Measurements from ENCODE around the gene PLLP.

- no peak for TF ChIP-seq CTCF (IDR thresholded peaks at IDR 0.05)
- no peak for TF ChIP-seq POLR2A (IDR thresholded peaks at IDR 0.05)
Measured at GRCh38 chr16:57231821-57232350, 52.6 kb downstream of the PLLP start.
